H9 (cell line): ENCODE results near the gene ACTRT1. TPM values are rescaled to one million over a fixed set of nuclear protein-coding genes. Genes with fewer than 3 reads are reported as not detected.

Experiments used
- DNase-seq: peaks from one replicate; pipeline ENCODE4 v3.0.0-alpha.2; 2017
- H2AFZ ChIP-seq: one replicate; pipeline ENCODE4 v1.6.1; 2013; ENCODE audit warnings: mild to moderate bottlenecking, low read length, control low read depth, moderate library complexity
- H2AK5ac ChIP-seq: 2 replicates; pipeline ENCODE4 v1.6.1; 2013; ENCODE audit warnings: low read length, control low read depth, mixed read lengths; ENCODE audit not compliant: insufficient read length
- H2BK120ac ChIP-seq: one replicate; pipeline ENCODE4 v1.6.1; 2013; ENCODE audit warnings: low read depth, mild to moderate bottlenecking, low read length, control low read depth, inconsistent platforms; ENCODE audit not compliant: poor library complexity, severe bottlenecking
- H2BK12ac ChIP-seq: 2 replicates; pipeline ENCODE4 v1.6.1; 2013; ENCODE audit warnings: low read length, control low read depth, mixed read lengths, low read depth; ENCODE audit not compliant: insufficient read length
- H2BK15ac ChIP-seq: 2 replicates; pipeline ENCODE4 v1.6.1; 2013; ENCODE audit warnings: low read depth, low read length, control low read depth
- H2BK20ac ChIP-seq: one replicate; pipeline ENCODE4 v1.6.1; 2013; ENCODE audit warnings: low read depth, mild to moderate bottlenecking, low read length, control low read depth, inconsistent platforms; ENCODE audit not compliant: poor library complexity, severe bottlenecking
- H2BK5ac ChIP-seq: 2 replicates; pipeline ENCODE4 v1.6.1; 2013; ENCODE audit warnings: low read length, control low read depth, mixed read lengths; ENCODE audit not compliant: insufficient read length
- H3K14ac ChIP-seq: 2 replicates; pipeline ENCODE4 v1.6.1; 2013; ENCODE audit warnings: low read length, control low read depth; ENCODE audit not compliant: insufficient read depth
- H3K18ac ChIP-seq: 2 replicates; pipeline ENCODE4 v1.6.1; 2013; ENCODE audit warnings: low read depth, mild to moderate bottlenecking, mixed read lengths, low read length, control low read depth; ENCODE audit not compliant: insufficient read length
- H3K23ac ChIP-seq: 2 replicates; pipeline ENCODE4 v1.6.1; 2013; ENCODE audit warnings: low read length, control low read depth, mixed read lengths, low read depth; ENCODE audit not compliant: insufficient read length
- H3K23me2 ChIP-seq: 2 replicates; pipeline ENCODE4 v1.6.1; 2013; ENCODE audit warnings: low read depth, mild to moderate bottlenecking, mixed read lengths, low read length, control low read depth; ENCODE audit not compliant: insufficient read length, poor library complexity, severe bottlenecking
- H3K27ac ChIP-seq: 2 replicates; pipeline ENCODE4 v1.5.1; 2013; ENCODE audit warnings: low read length, control low read depth, mixed read lengths, low read depth; ENCODE audit not compliant: insufficient read length
- H3K27me3 ChIP-seq: 2 replicates; pipeline ENCODE4 v1.6.1; 2013; ENCODE audit warnings: low read length, control low read depth, inconsistent platforms; ENCODE audit not compliant: insufficient read depth
- H3K4ac ChIP-seq: 2 replicates; pipeline ENCODE4 v1.6.1; 2013; ENCODE audit warnings: low read depth, mild to moderate bottlenecking, control low read depth, inconsistent platforms, low read length, moderate library complexity
- H3K4me1 ChIP-seq: 2 replicates; pipeline ENCODE4 v1.6.1; 2013; ENCODE audit warnings: low read length, control low read depth, inconsistent platforms; ENCODE audit not compliant: insufficient read depth
- H3K4me2 ChIP-seq: 2 replicates; pipeline ENCODE4 v1.6.1; 2013; ENCODE audit warnings: low read length, control low read depth, mixed read lengths; ENCODE audit not compliant: insufficient read length, insufficient read depth
- H3K56ac ChIP-seq: 2 replicates; pipeline ENCODE4 v1.6.1; 2013; ENCODE audit warnings: low read depth, mild to moderate bottlenecking, mixed read lengths, low read length, control low read depth; ENCODE audit not compliant: insufficient read length
- H3K79me1 ChIP-seq: 2 replicates; pipeline ENCODE4 v1.6.1; 2013; ENCODE audit warnings: low read depth, mild to moderate bottlenecking, moderate library complexity, low read length, control low read depth, inconsistent platforms; ENCODE audit not compliant: insufficient read depth, poor library complexity, severe bottlenecking
- H3K79me2 ChIP-seq: 2 replicates; pipeline ENCODE4 v1.6.1; 2013; ENCODE audit warnings: low read length, control low read depth, inconsistent platforms; ENCODE audit not compliant: insufficient read depth
- H3K9ac ChIP-seq: 2 replicates; pipeline ENCODE4 v1.6.1; 2013; ENCODE audit warnings: low read length, control low read depth, mixed read lengths; ENCODE audit not compliant: insufficient read length; ENCODE audit errors: extremely low read depth
- H3K9me3 ChIP-seq: one replicate; pipeline ENCODE4 v1.6.1; 2013; ENCODE audit warnings: low read depth, low read length, inconsistent platforms; ENCODE audit not compliant: control insufficient read depth
- H3T11ph ChIP-seq: one replicate; pipeline ENCODE4 v1.6.1; 2013; ENCODE audit warnings: mild to moderate bottlenecking, low read length, control low read depth, inconsistent platforms
- H4K20me1 ChIP-seq: one replicate; pipeline ENCODE4 v1.6.1; 2013; ENCODE audit not compliant: control insufficient read depth, insufficient read length, insufficient read depth
- H4K5ac ChIP-seq: 2 replicates; pipeline ENCODE4 v1.6.1; 2013; ENCODE audit warnings: low read depth, mild to moderate bottlenecking, mixed read lengths, low read length, control low read depth; ENCODE audit not compliant: insufficient read length
- H4K8ac ChIP-seq: replicated peaks from 2 replicates; pipeline ENCODE4 v1.6.1; 2013; ENCODE audit warnings: low read length, control low read depth, mixed read lengths, low read depth; ENCODE audit not compliant: insufficient read length
- H4K91ac ChIP-seq: 2 replicates; pipeline ENCODE4 v1.6.1; 2013; ENCODE audit warnings: low read depth, mild to moderate bottlenecking, moderate library complexity, mixed read lengths, low read length, control low read depth; ENCODE audit not compliant: insufficient read length
- H3K27ac Mint-ChIP-seq, 3 experiments: 2 replicates in 2 of 3; 3 replicates in 1 of 3; pipeline ENCODE4 v1.8.0; 2020 to 2021; ENCODE audit warnings: mixed read lengths in 3 of 3, mild to moderate bottlenecking in 1 of 3, moderate library complexity in 1 of 3
- H3K27me3 Mint-ChIP-seq: 2 replicates; pipeline ENCODE4 v1.8.0; 2021; ENCODE audit warnings: low read depth, mild to moderate bottlenecking, moderate library complexity, mixed read lengths
- H3K36me3 Mint-ChIP-seq, 3 experiments: 2 replicates in 2 of 3; 3 replicates in 1 of 3; pipeline ENCODE4 v1.8.0; 2020 to 2021; ENCODE audit warnings: low read depth in 3 of 3, mixed read lengths in 3 of 3; ENCODE audit not compliant: insufficient read depth in 1 of 3
- H3K4me1 Mint-ChIP-seq, 2 experiments: 2 replicates each; pipeline ENCODE4 v1.8.0; 2020; ENCODE audit warnings: mixed read lengths in 2 of 2
- H3K4me3 Mint-ChIP-seq, 2 experiments: 2 replicates in 1 of 2; 3 replicates in 1 of 2; pipeline ENCODE4 v1.8.0; 2020 to 2021; ENCODE audit warnings: mild to moderate bottlenecking in 2 of 2, mixed read lengths in 2 of 2, moderate library complexity in 1 of 2
- H3K9me3 Mint-ChIP-seq, 2 experiments: 2 replicates in 1 of 2; 3 replicates in 1 of 2; pipeline ENCODE4 v1.8.0; 2020; ENCODE audit warnings: mild to moderate bottlenecking in 2 of 2, mixed read lengths in 2 of 2, moderate library complexity in 1 of 2
- WGBS: extraction: QIAGEN DNeasy Blood & Tissue Kit; methylation state at CpG from one replicate; pipeline ENCODE4 v1.1.7; 2013; ENCODE audit warnings: missing lambda C conversion rate, low lambda C conversion rate, mixed read lengths; ENCODE audit not compliant: insufficient read length; ENCODE audit errors: extremely low coverage; 5-methylcytosine and 5-hydroxymethylcytosine counted together
- total RNA-seq: library from RNA; stranded (reverse); gene quantifications from 2 replicates; pipeline ENCODE4 v1.2.1, GENCODE V29; 2021
- TF ChIP-seq, protein P1 (sequence below): fragments of 200-600 bp; sonication (generic); conservative IDR thresholded peaks from 3 replicates; pipeline ENCODE4 v1.8.0; 2021; ENCODE audit warnings: antibody characterized with exemption, mild to moderate bottlenecking

Gene ACTRT1
- total RNA-seq, 1 experiment from 2014 or later, result not detected

GRCh38 chrX:128019218-128019617 is 33.0 kb downstream of the ACTRT1 start:
- Histone ChIP-seq H2BK120ac (no peak overlapping the region), H3K4ac (no peak overlapping the region), H3K79me2 (no peaks in the 10 kb centered on the region), H3K9me3 (no peaks in the 10 kb centered on the region), H3K18ac (no peak overlapping the region), H2BK15ac (no peak overlapping the region), H3K23ac (no peak overlapping the region), H3K27me3 (no peaks in the 10 kb centered on the region), H2BK5ac (no peak overlapping the region), H2AFZ (no peak overlapping the region), H2BK20ac (no peak overlapping the region), H3T11ph (no peak overlapping the region), H3K14ac (no peak overlapping the region), H3K9ac (no peak overlapping the region), H4K91ac (no peak overlapping the region), H4K5ac (no peak overlapping the region), H2BK12ac (no peak overlapping the region), H2AK5ac (no peak overlapping the region), H3K4me1 (no peaks in the 10 kb centered on the region), H4K8ac (no peak overlapping the region), H3K79me1 (no peaks in the 10 kb centered on the region), H3K56ac (no peak overlapping the region), H3K27ac (no peak overlapping the region), H3K4me2 (no peak overlapping the region), H4K20me1 (no peaks in the 10 kb centered on the region), H3K23me2 (no peaks in the 10 kb centered on the region)
- DNase-seq, result no peak
- WGBS, result no CpG with 5 or more reads among the region's 2 CpGs
- no peak overlapping the region for H3K4me3 Mint-ChIP-seq
- no peaks in the 10 kb centered on the region for H3K27me3 Mint-ChIP-seq
- H3K4me1 Mint-ChIP-seq, result no peaks in the 10 kb centered on the region
- peaks cover 13 to 29% (median 17%) of the 10 kb centered on the region in 3 experiments for H3K36me3 Mint-ChIP-seq
- H3K9me3 Mint-ChIP-seq, result peaks cover 34 to 54% of the 10 kb centered on the region in 2 experiments
- TF ChIP-seq, protein P1, sequence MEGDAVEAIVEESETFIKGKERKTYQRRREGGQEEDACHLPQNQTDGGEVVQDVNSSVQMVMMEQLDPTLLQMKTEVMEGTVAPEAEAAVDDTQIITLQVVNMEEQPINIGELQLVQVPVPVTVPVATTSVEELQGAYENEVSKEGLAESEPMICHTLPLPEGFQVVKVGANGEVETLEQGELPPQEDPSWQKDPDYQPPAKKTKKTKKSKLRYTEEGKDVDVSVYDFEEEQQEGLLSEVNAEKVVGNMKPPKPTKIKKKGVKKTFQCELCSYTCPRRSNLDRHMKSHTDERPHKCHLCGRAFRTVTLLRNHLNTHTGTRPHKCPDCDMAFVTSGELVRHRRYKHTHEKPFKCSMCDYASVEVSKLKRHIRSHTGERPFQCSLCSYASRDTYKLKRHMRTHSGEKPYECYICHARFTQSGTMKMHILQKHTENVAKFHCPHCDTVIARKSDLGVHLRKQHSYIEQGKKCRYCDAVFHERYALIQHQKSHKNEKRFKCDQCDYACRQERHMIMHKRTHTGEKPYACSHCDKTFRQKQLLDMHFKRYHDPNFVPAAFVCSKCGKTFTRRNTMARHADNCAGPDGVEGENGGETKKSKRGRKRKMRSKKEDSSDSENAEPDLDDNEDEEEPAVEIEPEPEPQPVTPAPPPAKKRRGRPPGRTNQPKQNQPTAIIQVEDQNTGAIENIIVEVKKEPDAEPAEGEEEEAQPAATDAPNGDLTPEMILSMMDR, result no peak
- H3K27ac Mint-ChIP-seq, result no peak overlapping the region
